ENCODE measurements around the gene APRT.

Gene APRT

GRCh38 chr16:88821168-88821850 lies 9.6 kb upstream of the APRT start:
- DNase-seq, result no peak

GRCh38 chr16:88820385-88821025 lies 8.8 kb upstream of the APRT start:
- no peak for DNase-seq

GRCh38 chr16:88819126-88819525 lies 7.4 kb upstream of the APRT start:
- DNase-seq, result no peak

GRCh38 chr16:88818575-88818874 lies 6.8 kb upstream of the APRT start:
- DNase-seq, result no peak

- DNase-seq, result no peak
Observed at GRCh38 chr16:88817785-88818574, 6.3 kb upstream of the APRT start.

- DNase-seq, result no peak
Observed at GRCh38 chr16:88816736-88817535, 5.2 kb upstream of the APRT start.

GRCh38 chr16:88815901-88816589 lies 4.3 kb upstream of the APRT start:
- DNase-seq, result no peak

- no peak for DNase-seq
Observed at GRCh38 chr16:88815227-88815626, 3.5 kb upstream of the APRT start.

GRCh38 chr16:88814144-88814502 lies 2.4 kb upstream of the APRT start:
- DNase-seq, result no peak

- no peak for DNase-seq
Observed at GRCh38 chr16:88813269-88814143, 1.8 kb upstream of the APRT start.

- DNase-seq, result no peak
Observed at GRCh38 chr16:88812513-88813268, 963 bp upstream of the APRT start.

- DNase-seq, result no peak
Observed at GRCh38 chr16:88810912-88811768, 588 bp downstream of the APRT start.

- no peak for DNase-seq
Observed at GRCh38 chr16:88810166-88810911, 1.4 kb downstream of the APRT start.

GRCh38 chr16:88809676-88810165 lies 2.0 kb downstream of the APRT start:
- DNase-seq, result no peak

- DNase-seq, result no peak
Observed at GRCh38 chr16:88809068-88809675, 2.6 kb downstream of the APRT start.

GRCh38 chr16:88807626-88808453 lies 3.9 kb downstream of the APRT start:
- no peak for DNase-seq

GRCh38 chr16:88807142-88807625 lies 4.5 kb downstream of the APRT start:
- no peak for DNase-seq

Data from NCI-H2107 (cell line).